PFSK-1 (cell line): ENCODE measurements around the gene PTPN4.

Experiments
- POLR2AphosphoS5 ChIP-seq: IDR thresholded peaks from 2 replicates; pipeline ENCODE4 v1.6.1; 2012; ENCODE audit warnings: low read depth, mild to moderate bottlenecking, control low read depth, low read length, moderate library complexity
- REST ChIP-seq, 2 experiments: IDR thresholded peaks; 2 replicates each; pipeline versions ENCODE4 v1.6.1 to v1.8.0; 2011 to 2012; ENCODE audit warnings: low read depth in 2 of 2, low read length in 2 of 2, control low read depth in 1 of 2, inconsistent platforms in 1 of 2, mild to moderate bottlenecking in 1 of 2, moderate library complexity in 1 of 2; ENCODE audit not compliant: insufficient read depth in 1 of 2
- SIN3A ChIP-seq: IDR thresholded peaks from 2 replicates; pipeline ENCODE4 v1.6.1; 2012; ENCODE audit warnings: mild to moderate bottlenecking, low read length, moderate library complexity, borderline replicate concordance; ENCODE audit not compliant: insufficient read depth
- TAF1 ChIP-seq: IDR thresholded peaks from 2 replicates; pipeline ENCODE4 v1.6.1; 2012; ENCODE audit warnings: low read length, control low read depth, borderline replicate concordance; ENCODE audit not compliant: insufficient read depth

- TF ChIP-seq POLR2AphosphoS5 (no peak), REST (IDR thresholded peaks at IDR 0.05; ENCODE audit: insufficient read depth in 1 of 2, low read depth in 2 of 2, low read length in 2 of 2) (no peak), TAF1 (no peak), SIN3A (no peak)
These were observed 20.0 kb upstream of the PTPN4 start for GRCh38 chr2:119739580-119740255.
